H1 (cell line): ENCODE results near the gene CPPED1.
A peak's percentile ranks its signal among the peaks of the same experiment; 100 is the strongest.

ENCODE experiments used
- CHD2 ChIP-seq: IDR thresholded peaks from 2 replicates; pipeline ENCODE4 v1.6.1; 2012; ENCODE audit warnings: low read length, improper control_type of control experiment
- CTCF ChIP-seq, 3 experiments: IDR thresholded peaks; 1 replicate in 2 of 3; 2 replicates in 1 of 3; pipeline versions ENCODE4 v1.5.1 to v1.6.1; 2011; ENCODE audit warnings: low read length in 3 of 3, mild to moderate bottlenecking in 3 of 3, inconsistent platforms in 2 of 3, low read depth in 1 of 3, moderate library complexity in 1 of 3; ENCODE audit not compliant: insufficient read depth in 1 of 3; ENCODE audit errors: control extremely low read depth in 1 of 3
- MAX ChIP-seq: IDR thresholded peaks from 2 replicates; pipeline ENCODE4 v1.6.1; 2012; ENCODE audit warnings: inconsistent platforms
- POLR2A ChIP-seq, 2 experiments: IDR thresholded peaks; 1 replicate in 1 of 2; 2 replicates in 1 of 2; pipeline ENCODE4 v1.6.1; 2011; ENCODE audit warnings: low read depth in 2 of 2, low read length in 2 of 2, mild to moderate bottlenecking in 2 of 2; ENCODE audit errors: control extremely low read depth in 1 of 2
- RFX5 ChIP-seq: IDR thresholded peaks from 2 replicates; pipeline ENCODE4 v1.6.1; 2011; ENCODE audit warnings: low read depth, low read length, improper control_type of control experiment, borderline replicate concordance
- TEAD4 ChIP-seq: IDR thresholded peaks from 2 replicates; pipeline ENCODE4 v1.6.1; 2012; ENCODE audit warnings: low read depth, low read length, inconsistent platforms, mixed read lengths

GRCh38 chr16:12794486-12795387 is 8.9 kb downstream of the CPPED1 start:
- TF ChIP-seq POLR2A (IDR thresholded peaks at IDR 0.05; ENCODE audit: control extremely low read depth in 1 of 2, low read depth in 2 of 2, low read length in 2 of 2): no peak
- TF ChIP-seq CHD2: no peak
- no peak for TF ChIP-seq TEAD4
- TF ChIP-seq MAX: 0 out of 2 replicates have a peak, but pooled peaks have one; percentile 30
- no peak for TF ChIP-seq CTCF (IDR thresholded peaks at IDR 0.05; ENCODE audit: control extremely low read depth in 1 of 3, insufficient read depth in 1 of 3, low read depth in 1 of 3, low read length in 3 of 3)
- no peak for TF ChIP-seq RFX5
